ENCODE results near the gene TCEANC. TPM values are rescaled to one million over a fixed set of nuclear protein-coding genes. Genes with fewer than 3 reads are reported as not detected.

Gene TCEANC
- polyA plus RNA-seq, 2 of the 4 experiments (the other 2 are of a cell fraction): 0.81 to 2.7 TPM

DNA sequence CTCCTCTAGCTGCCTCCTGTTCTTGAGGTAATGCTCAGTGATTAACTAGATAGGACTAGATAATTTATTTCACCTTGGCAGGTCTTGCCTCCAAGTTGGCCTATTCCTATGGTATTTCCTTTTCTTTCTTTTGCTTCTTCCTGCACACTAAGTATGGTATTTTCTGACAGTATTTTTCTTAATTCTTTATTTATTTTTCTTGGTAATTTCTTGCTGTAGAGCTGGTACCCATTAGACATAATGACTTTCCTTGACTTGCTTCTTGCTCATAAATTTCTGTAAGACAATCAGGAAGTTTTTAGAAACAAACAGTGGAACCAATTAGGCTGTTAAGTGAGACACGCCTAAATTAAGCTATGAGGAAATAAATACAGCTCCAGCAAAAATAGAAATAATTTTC is 45.5 kb downstream of the TCEANC start:
- Histone ChIP-seq H3K9me3 (no peaks in the 10 kb centered on the region), H3K4me1 (peaks cover 16% of the 10 kb centered on the region), H3K4me2 (no peak overlapping the region), H3K4me3 (no peak overlapping the region), H3K27ac (no peak overlapping the region)
- ATAC-seq: no peak
- peak; percentile 23 for FAIRE-seq
- POLR2A ChIA-PET: no interaction called here
- TF ChIP-seq EHF (CRISPR knock-in tag; IDR thresholded peaks at IDR 0.05): no peak
- TF ChIP-seq ZNF302 (CRISPR knock-in tag; IDR thresholded peaks at IDR 0.05): no peak
- TF ChIP-seq POLR2A (IDR thresholded peaks at IDR 0.05; ENCODE audit: low read length): no peak
- TF ChIP-seq NFE2L2 (conservative IDR thresholded peaks at IDR 0.05; ENCODE audit: low read length): no peak
- no peak for TF ChIP-seq ELK1 (IDR thresholded peaks at IDR 0.05; ENCODE audit: low read depth, low read length)
- TF ChIP-seq, protein P1, sequence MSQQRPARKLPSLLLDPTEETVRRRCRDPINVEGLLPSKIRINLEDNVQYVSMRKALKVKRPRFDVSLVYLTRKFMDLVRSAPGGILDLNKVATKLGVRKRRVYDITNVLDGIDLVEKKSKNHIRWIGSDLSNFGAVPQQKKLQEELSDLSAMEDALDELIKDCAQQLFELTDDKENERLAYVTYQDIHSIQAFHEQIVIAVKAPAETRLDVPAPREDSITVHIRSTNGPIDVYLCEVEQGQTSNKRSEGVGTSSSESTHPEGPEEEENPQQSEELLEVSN (IDR thresholded peaks at IDR 0.05; ENCODE audit: borderline replicate concordance, low read depth): no peak
- CTCF ChIA-PET: no interaction called here
- 90% methylated on average over 1 of the region's 1 CpG for WGBS (ENCODE audit: missing lambda C conversion rate)
- DNase-seq (ENCODE audit: low read depth in 1 of 2, low spot score in 1 of 2): no peak

DNA sequence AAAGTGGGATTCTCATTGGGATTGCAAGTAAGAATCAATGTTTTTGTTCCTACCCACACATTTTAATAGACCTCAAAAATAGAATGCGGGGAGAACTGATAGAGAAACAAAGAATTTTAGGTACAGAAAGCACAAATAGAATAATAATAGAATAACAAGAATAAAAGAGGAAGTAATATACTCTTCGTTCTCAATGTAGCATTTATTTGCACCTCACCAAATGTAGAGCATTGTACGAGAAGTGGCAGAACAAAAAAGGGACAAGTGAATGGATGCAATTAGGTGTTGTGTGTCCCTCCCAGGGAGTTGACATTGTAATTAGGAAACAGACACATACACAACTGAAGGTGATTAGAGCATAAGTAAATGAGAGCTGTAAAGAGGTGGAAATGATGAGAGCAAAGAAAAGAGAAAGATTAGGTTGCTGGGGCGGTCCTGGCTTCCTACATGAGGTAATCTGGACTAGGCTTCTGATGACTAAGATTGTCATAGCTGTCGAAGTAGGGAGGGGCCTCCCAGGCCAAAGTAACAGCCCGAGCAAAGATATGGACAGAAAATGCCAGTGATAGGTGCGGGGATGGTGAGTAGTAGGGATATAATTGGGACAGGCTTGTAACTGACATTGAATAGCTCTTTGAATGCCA is 46.4 kb downstream of the TCEANC start:
- ChIA-PET POLR2A (no interaction called here), CTCF (interaction anchor here (0.7 to 0.9 kb wide), 2 partner anchors 25 to 48 kb away, joined by 3 read pairs; no protein-coding TSS in a partner anchor)
- Histone ChIP-seq H3K4me1 (peaks cover 15% of the 10 kb centered on the region), H3K4me2 (no peak overlapping the region), H3K27ac (no peak overlapping the region), H3K9me3 (no peaks in the 10 kb centered on the region), H3K4me3 (no peak overlapping the region)
- no peak for ATAC-seq
- FAIRE-seq: no peak
- 78% methylated on average over 7 of the region's 7 CpGs for WGBS (ENCODE audit: missing lambda C conversion rate)
- no peak for TF ChIP-seq POLR2AphosphoS2 (conservative IDR thresholded peaks at IDR 0.05; ENCODE audit: low read length)
- TF ChIP-seq GATA3 (IDR thresholded peaks at IDR 0.05; ENCODE audit: borderline replicate concordance): no peak
- no peak for TF ChIP-seq ESRRA (IDR thresholded peaks at IDR 0.05; ENCODE audit: borderline replicate concordance, low read length)
- TF ChIP-seq CTCF (IDR thresholded peaks at IDR 0.05): no peak
- TF ChIP-seq EP300 (IDR thresholded peaks at IDR 0.05): no peak
- TF ChIP-seq ZFP36 (IDR thresholded peaks at IDR 0.05; ENCODE audit: borderline replicate concordance, partially characterized antibody): no peak
- DNase-seq (ENCODE audit: low read depth in 1 of 2, low spot score in 1 of 2): no peak

DNA sequence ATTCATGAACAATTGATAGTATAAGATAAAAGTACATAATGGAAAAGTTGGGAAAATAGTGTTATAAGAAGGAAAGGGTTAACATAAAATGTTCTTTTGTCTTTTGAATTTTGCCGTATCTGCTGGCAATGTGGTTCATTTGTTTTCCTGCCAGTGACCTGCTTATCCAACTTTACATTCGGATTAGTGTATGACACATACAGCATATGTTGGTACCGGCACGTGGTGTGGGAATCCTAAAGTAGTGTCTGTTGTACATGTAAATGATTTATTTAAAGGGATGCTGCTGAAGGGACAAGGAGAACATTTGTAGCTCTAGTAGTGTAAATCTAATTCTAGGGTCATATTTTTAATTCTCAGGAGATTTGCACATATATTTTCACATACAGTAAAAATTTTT is 47.4 kb downstream of the TCEANC start:
- Histone ChIP-seq H3K4me2 (no peak overlapping the region), H3K4me3 (no peak overlapping the region), H3K4me1 (peaks cover 14% of the 10 kb centered on the region), H3K9me3 (no peaks in the 10 kb centered on the region), H3K27ac (no peak overlapping the region)
- CTCF ChIA-PET: interaction anchor here (0.6 to 0.8 kb wide), 2 partner anchors 13 to 137 kb away, joined by 3 read pairs; no protein-coding TSS in a partner anchor
- FAIRE-seq: no peak
- TF ChIP-seq CBX2 (IDR thresholded peaks at IDR 0.05; ENCODE audit: borderline replicate concordance, low read depth): no peak
- no peak for TF ChIP-seq EHMT2 (IDR thresholded peaks at IDR 0.05; ENCODE audit: low read depth)
- no peak for TF ChIP-seq TP53 (CRISPR knock-in tag; IDR thresholded peaks at IDR 0.05)
- TF ChIP-seq POLR2AphosphoS2 (conservative IDR thresholded peaks at IDR 0.05; ENCODE audit: low read length): no peak
- TF ChIP-seq MYC (IDR thresholded peaks at IDR 0.05; ENCODE audit: borderline replicate concordance, low read length): no peak
- TF ChIP-seq PHF8 (IDR thresholded peaks at IDR 0.05; ENCODE audit: borderline replicate concordance, low read depth): no peak
- no peak for TF ChIP-seq CTCF (IDR thresholded peaks at IDR 0.05)
- TF ChIP-seq, protein P1 (IDR thresholded peaks at IDR 0.05; ENCODE audit: borderline replicate concordance, low read depth): no peak
- no peak for TF ChIP-seq ZFP36 (IDR thresholded peaks at IDR 0.05; ENCODE audit: borderline replicate concordance, partially characterized antibody)
- no peak for TF ChIP-seq BHLHE40 (IDR thresholded peaks at IDR 0.05; ENCODE audit: low read depth, low read length)
- TF ChIP-seq FOSB (CRISPR knock-in tag; IDR thresholded peaks at IDR 0.05): no peak
- no peak for TF ChIP-seq SREBF2 (IDR thresholded peaks at IDR 0.05)
- no peak for TF ChIP-seq MAZ (IDR thresholded peaks at IDR 0.05; ENCODE audit: borderline replicate concordance, low read depth, low read length)
- no peak for TF ChIP-seq ESRRA (IDR thresholded peaks at IDR 0.05; ENCODE audit: borderline replicate concordance, low read length)
- no peak for DNase-seq (ENCODE audit: low read depth in 1 of 2, low spot score in 1 of 2)
- 80% methylated on average over 4 of the region's 4 CpGs for WGBS (ENCODE audit: missing lambda C conversion rate)
- POLR2A ChIA-PET: no interaction called here
- ATAC-seq: no peak

All from A549 (cell line).